NCI-H748 (cell line): ENCODE measurements around the gene ZBED1.
"Not testable (repeated sequence)": the region's sequence is repeated elsewhere in the genome, so short reads cannot be mapped to it uniquely, and the experiment has no call there.

Experiments
- DNase-seq: peaks from one replicate; lab custom pipeline; 2025; ENCODE audit not compliant: unreplicated experiment; lab: John Stamatoyannopoulos, UW

ZBED1 gene

GRCh38 chrX:2520539-2520938 lies 19.8 kb upstream of the ZBED1 start:
- no peak for DNase-seq

DNA sequence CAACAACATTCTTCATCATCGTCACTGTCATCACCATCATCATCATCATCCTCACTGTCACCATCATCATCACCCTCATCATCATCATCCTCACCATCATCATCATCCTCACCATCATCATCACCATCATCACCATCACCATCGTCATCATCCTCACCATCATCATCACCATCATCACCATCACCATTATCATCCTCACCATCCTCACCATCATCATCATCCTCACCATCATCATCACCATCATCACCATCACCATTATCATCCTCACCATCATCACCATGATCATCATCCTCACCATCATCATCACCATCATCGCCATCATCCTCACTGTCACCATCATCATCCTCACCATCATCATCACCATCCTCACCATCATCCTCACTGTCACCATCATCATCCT lies 18.9 kb upstream of the ZBED1 start:
- not testable (repeated sequence) for DNase-seq

GRCh38 chrX:2517055-2517454 lies 16.3 kb upstream of the ZBED1 start:
- DNase-seq: no peak

DNA sequence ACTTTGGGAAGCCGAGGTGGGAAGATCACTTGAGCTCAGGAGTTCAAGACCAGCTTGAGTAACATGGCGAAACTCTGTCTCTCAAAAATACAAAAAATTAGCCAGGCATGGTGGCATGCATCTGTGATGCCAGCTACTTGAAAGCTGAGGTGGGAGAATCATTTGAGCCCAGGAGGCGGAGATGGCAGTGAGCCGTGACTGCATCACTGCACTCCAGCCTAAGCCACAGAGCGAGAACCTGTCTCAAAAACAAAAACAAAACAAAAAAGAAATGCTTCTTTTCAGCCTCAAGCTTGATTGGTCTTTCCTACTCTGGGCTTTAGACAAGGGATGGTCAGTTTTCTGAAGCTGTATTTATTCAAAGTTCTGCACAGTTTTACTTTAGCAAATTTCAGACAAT lies 15.8 kb upstream of the ZBED1 start:
- DNase-seq: no peak

- DNase-seq: no peak
Observed at GRCh38 chrX:2514131-2514530, 13.4 kb upstream of the ZBED1 start.

- DNase-seq: no peak
Observed at GRCh38 chrX:2513121-2513664, 12.4 kb upstream of the ZBED1 start.

GRCh38 chrX:2512501-2512900 lies 11.7 kb upstream of the ZBED1 start:
- no peak for DNase-seq

DNA sequence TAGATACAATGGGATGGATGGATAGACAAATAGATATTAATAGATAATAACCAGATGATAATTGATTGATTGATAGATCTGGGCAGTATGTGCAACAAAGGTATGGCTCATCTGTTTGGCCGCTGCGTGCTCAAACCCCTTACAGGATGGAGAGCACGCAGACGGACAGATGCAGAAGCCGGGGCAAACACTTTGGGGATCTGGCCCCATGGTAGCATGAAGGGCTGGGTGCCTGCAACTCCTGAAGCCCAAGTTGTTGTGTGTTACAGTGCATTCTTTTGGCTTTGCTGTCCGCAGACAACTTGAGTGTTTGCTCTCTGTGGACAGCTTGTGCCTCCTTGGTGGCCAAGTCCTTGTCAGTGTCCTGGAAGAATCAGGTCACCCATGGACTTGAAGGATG lies 10.6 kb upstream of the ZBED1 start:
- no peak for DNase-seq

DNA sequence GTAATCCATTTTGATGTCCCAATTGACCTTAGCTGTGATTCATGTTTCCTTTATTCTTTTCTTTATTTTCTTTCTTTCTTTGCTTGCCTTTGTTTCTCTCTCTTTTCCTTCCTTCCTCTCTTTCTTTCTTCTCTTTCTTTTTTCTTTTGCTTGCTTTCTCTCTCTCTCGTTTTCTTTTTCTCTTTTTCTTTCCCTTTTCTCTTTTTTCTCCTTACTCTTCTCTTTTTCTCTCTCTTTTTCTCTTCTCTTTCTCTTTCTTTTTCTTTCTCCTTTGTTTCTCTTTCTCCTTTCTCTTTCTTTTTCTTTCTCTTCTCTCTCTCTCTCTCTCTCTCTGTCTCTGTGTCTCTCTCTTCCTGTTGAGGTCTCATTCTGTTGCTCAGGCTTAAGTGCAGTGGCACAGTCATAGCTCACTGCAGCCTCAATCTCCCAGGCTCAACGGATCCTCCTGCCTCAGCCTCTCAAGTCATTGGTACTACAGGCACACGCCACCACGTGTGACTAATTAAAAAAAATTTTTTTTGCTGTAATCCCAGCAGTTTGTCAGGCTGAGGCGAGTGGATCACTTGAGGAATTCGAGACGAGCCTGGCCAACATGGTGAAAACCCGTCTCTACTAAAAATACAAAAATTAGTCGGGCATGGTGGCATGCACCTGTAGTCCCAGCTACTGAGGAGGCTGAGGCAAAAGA lies 8.0 kb upstream of the ZBED1 start:
- no peak for DNase-seq

DNA sequence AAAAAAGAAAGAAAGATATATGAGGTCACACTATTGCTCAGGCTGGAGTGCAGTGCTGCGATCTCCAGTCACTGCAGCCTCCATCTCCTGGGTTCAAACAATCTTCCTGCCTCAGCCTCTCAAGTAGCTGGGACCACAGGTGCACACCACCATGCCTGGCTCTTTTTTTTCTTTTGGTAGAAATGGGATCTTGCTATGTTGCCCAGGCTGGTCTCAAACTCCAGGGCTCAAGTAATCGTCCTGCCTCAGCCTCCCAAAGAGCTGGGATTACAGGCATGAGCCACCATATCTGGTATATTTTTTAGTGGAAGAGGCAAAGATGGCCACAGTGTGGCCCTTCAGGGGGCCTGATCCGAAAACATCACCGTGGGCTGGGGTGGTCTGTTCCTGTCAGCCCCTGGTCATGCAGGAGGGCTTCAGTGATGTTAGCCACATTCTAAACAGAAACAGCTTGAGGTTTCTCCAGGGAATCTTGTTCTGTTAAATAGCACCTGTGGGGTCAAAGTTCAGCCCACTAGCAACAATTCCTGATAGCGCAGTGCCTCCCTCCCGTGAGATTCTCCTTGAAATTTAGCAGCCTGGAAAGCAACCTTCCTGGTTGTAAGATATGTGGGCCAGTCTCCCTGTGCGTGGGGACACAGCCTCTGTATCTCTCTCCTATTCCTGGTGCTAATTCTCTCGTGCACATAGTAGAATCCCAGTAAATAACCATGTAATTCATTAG lies 7.3 kb upstream of the ZBED1 start:
- no peak for DNase-seq

GRCh38 chrX:2507196-2507595 lies 6.4 kb upstream of the ZBED1 start:
- DNase-seq: no peak

GRCh38 chrX:2505341-2505740 lies 4.6 kb upstream of the ZBED1 start:
- not testable (repeated sequence) for DNase-seq

- DNase-seq: no peak
Observed at GRCh38 chrX:2504706-2505332, 4.0 kb upstream of the ZBED1 start.

GRCh38 chrX:2503591-2504500 lies 3.1 kb upstream of the ZBED1 start:
- no peak for DNase-seq

GRCh38 chrX:2502668-2503519 lies 2.1 kb upstream of the ZBED1 start:
- DNase-seq: no peak

DNA sequence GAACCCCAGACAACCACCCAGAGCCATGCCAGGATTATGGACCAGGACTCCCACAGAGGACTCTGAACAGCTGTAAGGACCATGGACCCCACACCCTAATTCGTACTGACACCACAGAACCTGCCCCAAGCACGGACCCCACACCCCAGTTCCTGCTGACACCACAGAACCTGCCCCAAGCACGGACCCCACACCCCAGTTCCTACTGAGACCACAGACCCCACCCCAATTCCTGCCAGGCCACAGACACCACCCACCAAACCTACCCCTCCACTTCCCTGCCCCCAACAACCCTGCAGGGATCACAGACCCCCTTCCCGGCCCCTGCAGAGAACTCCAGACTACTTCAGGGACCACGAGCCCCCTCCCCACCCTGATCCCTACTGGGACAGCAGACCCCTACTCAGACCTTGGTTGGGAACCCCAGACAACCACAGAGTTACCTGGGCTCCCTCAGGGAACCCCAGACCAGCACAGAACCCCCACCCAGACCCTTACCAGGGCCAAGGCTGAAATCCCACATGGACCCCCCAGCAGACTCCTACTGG lies 1.4 kb upstream of the ZBED1 start:
- DNase-seq: no peak

DNA sequence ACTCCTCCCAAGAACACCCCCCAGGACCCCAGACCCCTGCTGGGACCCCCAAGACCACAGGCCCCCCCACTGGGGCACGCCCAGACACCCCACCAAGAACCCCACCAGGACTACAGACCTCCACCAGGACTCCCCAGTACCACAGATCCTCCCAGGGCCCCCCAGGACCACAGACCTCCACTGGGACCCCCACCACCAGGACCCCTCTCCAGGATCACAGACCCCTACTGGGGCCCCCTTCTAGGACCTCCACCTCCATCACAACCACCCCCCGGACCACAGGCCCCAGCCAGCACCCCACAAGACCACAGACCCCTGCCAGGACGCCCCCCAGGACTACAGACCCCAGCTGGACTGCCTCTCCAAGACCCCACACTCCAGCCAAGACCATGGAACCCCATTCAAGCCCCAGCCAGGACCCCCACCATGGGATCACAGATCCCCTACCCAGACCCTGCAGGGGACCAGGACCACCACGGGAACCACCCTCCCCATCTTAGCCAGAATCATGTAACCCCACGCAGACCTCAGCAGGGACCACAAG lies 855 bp upstream of the ZBED1 start:
- DNase-seq: no peak

- no peak for DNase-seq
Observed at GRCh38 chrX:2500091-2500802, 529 bp downstream of the ZBED1 start.

DNA sequence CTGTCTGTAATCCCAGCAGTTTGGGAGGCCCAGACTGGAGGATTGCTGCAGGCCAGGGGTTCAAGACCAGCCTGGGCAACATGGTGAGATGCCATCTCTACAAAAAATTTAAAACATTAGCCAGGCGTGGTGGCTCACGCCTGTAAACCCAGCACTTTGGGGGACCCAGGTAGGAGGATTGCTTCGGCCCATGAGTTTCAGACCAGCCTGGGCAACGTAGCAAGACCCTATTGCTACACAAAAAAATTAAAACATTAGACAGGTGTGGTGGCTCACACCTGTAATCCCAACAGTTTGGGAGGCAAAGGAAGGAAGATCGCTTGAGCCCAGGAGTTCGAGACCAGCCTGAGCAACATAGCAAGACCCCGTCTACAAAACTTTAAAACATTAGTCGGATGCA lies 1.3 kb downstream of the ZBED1 start:
- no peak for DNase-seq
